ENCODE results near the gene CCDC187.

CCDC187 gene

DNA sequence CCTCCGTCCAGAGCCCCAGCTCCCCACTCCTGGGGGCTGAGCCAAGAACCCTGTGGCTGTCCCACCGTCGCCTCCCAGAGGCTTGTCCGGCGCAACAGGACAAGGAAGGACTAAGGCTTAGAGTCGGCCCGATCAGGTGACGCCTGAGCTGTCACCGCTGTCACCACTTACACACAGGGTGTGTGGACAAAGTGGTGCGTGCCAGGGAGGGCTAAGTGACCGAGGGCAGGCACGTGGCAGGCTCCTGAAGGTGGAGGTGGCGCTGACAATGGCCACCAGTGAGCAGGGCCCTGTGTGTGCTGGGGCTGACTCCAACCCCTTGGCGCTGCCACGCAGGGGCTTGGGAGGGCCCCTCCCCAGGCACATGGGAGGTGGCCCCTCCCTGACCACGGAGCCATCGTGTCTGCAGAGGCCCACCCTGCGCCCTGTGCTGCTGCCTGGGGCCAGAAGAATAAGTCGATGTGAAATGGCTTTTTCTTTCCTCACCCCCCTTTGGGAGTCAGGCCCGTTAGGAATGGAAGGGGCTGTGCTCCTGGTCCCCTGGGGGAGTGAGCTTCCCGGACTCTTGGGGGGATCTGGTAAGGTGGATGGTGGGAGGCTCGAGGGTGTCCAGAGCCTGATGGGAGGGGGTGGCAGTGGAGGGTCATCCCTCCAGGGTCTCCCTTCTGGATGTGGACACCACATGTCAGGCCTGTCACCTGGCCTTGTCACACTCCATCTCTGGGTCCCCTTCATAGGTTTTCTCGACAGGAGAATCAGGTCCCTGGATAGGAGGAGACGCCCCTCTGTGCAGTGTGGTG is 20.8 kb upstream of the CCDC187 start:
- DNase-seq, result no peak
- H2AFZ ChIP-seq (ENCODE audit: low read depth, low read length), result no peak overlapping the region

DNA sequence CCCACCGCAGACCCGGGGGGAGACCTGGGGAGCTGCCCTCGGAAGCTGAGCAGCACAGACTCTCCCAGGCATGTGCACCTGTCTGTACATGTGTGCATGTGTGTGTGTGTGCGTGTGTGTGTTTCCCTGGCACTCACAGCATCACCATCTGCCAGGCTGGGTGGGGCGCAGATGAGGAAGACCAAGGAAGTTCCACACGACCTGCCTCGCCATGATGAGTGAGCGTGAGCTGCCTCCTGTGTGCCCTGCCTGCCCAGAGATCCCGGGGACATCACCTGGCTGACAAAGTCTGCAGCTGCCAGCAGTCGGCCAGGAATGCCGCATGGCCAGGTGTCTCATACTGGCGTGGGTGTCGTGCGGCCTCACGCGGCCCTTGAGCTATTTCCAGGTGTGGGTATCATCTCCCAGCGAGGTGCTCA is 19.5 kb upstream of the CCDC187 start:
- ATAC-seq (ENCODE audit: insufficient read depth, low read depth), result no peak
- Histone ChIP-seq H3K9me3 (ENCODE audit: insufficient read depth, low read length, severe bottlenecking) (no peaks in the 10 kb centered on the region), H3K27me3 (ENCODE audit: insufficient read depth, low read length, poor library complexity) (peaks cover 39% of the 10 kb centered on the region), H3K4me3 (ENCODE audit: low read depth in 1 of 2, low read length in 2 of 2) (no peak overlapping the region), H3K27ac (ENCODE audit: low read length) (no peak overlapping the region), H4K20me1 (ENCODE audit: insufficient read depth, low read length) (peaks cover 8% of the 10 kb centered on the region; the same call in 1 of the 2 replicates), H3K36me3 (ENCODE audit: insufficient read depth, low read length) (no peaks in the 10 kb centered on the region), H3K9ac (ENCODE audit: low read depth, low read length) (no peak overlapping the region), H2AFZ (ENCODE audit: low read depth, low read length) (no peak overlapping the region), H3K4me1 (ENCODE audit: insufficient read depth, low read length) (peaks cover 11% of the 10 kb centered on the region), H3K4me2 (ENCODE audit: insufficient read depth, low read length) (no peak overlapping the region), H3K79me2 (ENCODE audit: insufficient read depth, low read length) (no peaks in the 10 kb centered on the region)
- TF ChIP-seq EZH2 (IDR thresholded peaks at IDR 0.05; ENCODE audit: borderline replicate concordance, low read depth, low read length, severe bottlenecking) (no peak), CTCF (IDR thresholded peaks at IDR 0.05; ENCODE audit: borderline replicate concordance, extremely low read depth, low read length, poor library complexity, severe bottlenecking) (no peak)
- DNase-seq, result peak; percentile 11

More for the DNA sequence above, 20.8 kb upstream of the CCDC187 start:
- H3K79me2 ChIP-seq (ENCODE audit: insufficient read depth, low read length), result no peaks in the 10 kb centered on the region
- TF ChIP-seq EZH2 (IDR thresholded peaks at IDR 0.05; ENCODE audit: borderline replicate concordance, low read depth, low read length, severe bottlenecking) (no peak), CTCF (IDR thresholded peaks at IDR 0.05; ENCODE audit: borderline replicate concordance, extremely low read depth, low read length, poor library complexity, severe bottlenecking) (no peak)
- peaks cover 21% of the 10 kb centered on the region for H3K4me1 ChIP-seq (ENCODE audit: insufficient read depth, low read length)
- peaks cover 17% of the 10 kb centered on the region; the same call in 1 of the 2 replicates for H4K20me1 ChIP-seq (ENCODE audit: insufficient read depth, low read length)
- H3K4me2 ChIP-seq (ENCODE audit: insufficient read depth, low read length), result no peak overlapping the region
- no peaks in the 10 kb centered on the region for H3K36me3 ChIP-seq (ENCODE audit: insufficient read depth, low read length)
- no peak for ATAC-seq (ENCODE audit: insufficient read depth, low read depth)
- H3K27ac ChIP-seq (ENCODE audit: low read length), result no peak overlapping the region
- no peak overlapping the region for H3K9ac ChIP-seq (ENCODE audit: low read depth, low read length)
- H3K4me3 ChIP-seq (ENCODE audit: low read depth in 1 of 2, low read length in 2 of 2), result no peak overlapping the region
- H3K27me3 ChIP-seq (ENCODE audit: insufficient read depth, low read length, poor library complexity), result peaks cover 39% of the 10 kb centered on the region
- H3K9me3 ChIP-seq (ENCODE audit: insufficient read depth, low read length, severe bottlenecking), result no peaks in the 10 kb centered on the region

DNA sequence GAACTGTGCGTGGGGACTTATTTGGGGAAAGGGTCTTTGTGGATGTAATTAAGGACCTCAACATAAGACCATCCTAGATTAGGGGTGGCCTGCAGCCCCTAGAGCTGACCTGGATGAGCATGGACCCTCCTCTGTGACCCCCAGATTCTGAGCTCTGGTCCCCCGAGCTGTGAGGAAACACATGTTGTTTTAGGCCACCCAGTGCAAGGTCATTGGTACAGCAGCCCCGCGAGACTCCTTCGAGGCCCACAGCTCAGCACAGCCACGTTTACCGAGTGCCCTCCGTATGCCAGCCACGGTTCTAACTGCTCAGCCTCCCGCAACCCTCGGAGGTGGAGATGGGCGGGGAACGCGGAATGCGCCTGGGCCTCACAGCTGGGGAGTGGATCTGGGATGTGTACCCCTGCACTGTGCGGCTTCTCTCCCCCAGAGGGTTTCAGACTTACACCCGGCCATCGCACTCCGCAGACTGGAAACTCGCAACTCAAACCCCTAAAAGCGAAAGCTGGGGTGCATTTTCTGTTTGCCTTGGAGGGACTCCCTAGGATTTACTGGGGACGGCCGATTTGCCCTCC is 18.9 kb upstream of the CCDC187 start:
- H3K4me1 ChIP-seq (ENCODE audit: insufficient read depth, low read length), result peaks cover 6% of the 10 kb centered on the region; the same call in 1 of the 2 replicates
- ATAC-seq (ENCODE audit: insufficient read depth, low read depth), result no peak
- H3K9ac ChIP-seq (ENCODE audit: low read depth, low read length), result no peak overlapping the region
- no peak overlapping the region for H3K4me2 ChIP-seq (ENCODE audit: insufficient read depth, low read length)
- H3K27ac ChIP-seq (ENCODE audit: low read length), result no peak overlapping the region
- no peaks in the 10 kb centered on the region for H3K9me3 ChIP-seq (ENCODE audit: insufficient read depth, low read length, severe bottlenecking)
- H3K27me3 ChIP-seq (ENCODE audit: insufficient read depth, low read length, poor library complexity), result peaks cover 39% of the 10 kb centered on the region
- peaks cover 8% of the 10 kb centered on the region; the same call in 1 of the 2 replicates for H4K20me1 ChIP-seq (ENCODE audit: insufficient read depth, low read length)
- no peaks in the 10 kb centered on the region for H3K79me2 ChIP-seq (ENCODE audit: insufficient read depth, low read length)
- TF ChIP-seq EZH2 (IDR thresholded peaks at IDR 0.05; ENCODE audit: borderline replicate concordance, low read depth, low read length, severe bottlenecking), result no peak
- TF ChIP-seq CTCF (IDR thresholded peaks at IDR 0.05; ENCODE audit: borderline replicate concordance, extremely low read depth, low read length, poor library complexity, severe bottlenecking), result no peak
- no peak overlapping the region for H2AFZ ChIP-seq (ENCODE audit: low read depth, low read length)
- no peaks in the 10 kb centered on the region for H3K36me3 ChIP-seq (ENCODE audit: insufficient read depth, low read length)
- H3K4me3 ChIP-seq (ENCODE audit: low read depth in 1 of 2, low read length in 2 of 2), result no peak overlapping the region
- DNase-seq, result no peak
